DND-41 (cell line): ENCODE results near the gene PNPLA1.

Experiments
- ATAC-seq: fragments of 200-7000 bp; cut with Tn5 transposase; 3 replicates; pipeline ENCODE4 v1.9.1; 2021; ENCODE audit warnings: low read depth; ENCODE audit not compliant: insufficient read depth
- DNase-seq: peaks from one replicate; pipeline ENCODE4 v3.0.0-alpha.2; 2020
- H2AFZ ChIP-seq: 2 replicates; pipeline ENCODE4 v1.6.0; 2012; ENCODE audit warnings: low read depth, low read length
- H3K27ac ChIP-seq: 2 replicates; pipeline ENCODE4 v1.5.1; 2012; ENCODE audit warnings: low read length, inconsistent platforms
- H3K27me3 ChIP-seq: fragments of 200-600 bp; sonication (generic); 2 replicates; pipeline ENCODE4 v1.6.0; 2012; ENCODE audit warnings: low read length, mild to moderate bottlenecking, inconsistent platforms; ENCODE audit not compliant: insufficient read depth, poor library complexity
- H3K36me3 ChIP-seq: 2 replicates; pipeline ENCODE4 v1.5.1; 2012; ENCODE audit warnings: low read length, inconsistent platforms; ENCODE audit not compliant: insufficient read depth
- H3K4me1 ChIP-seq: 2 replicates; pipeline ENCODE4 v1.5.1; 2012; ENCODE audit warnings: mild to moderate bottlenecking, low read length; ENCODE audit not compliant: insufficient read depth
- H3K4me2 ChIP-seq: 2 replicates; pipeline ENCODE4 v1.6.0; 2012; ENCODE audit warnings: mild to moderate bottlenecking, moderate library complexity, low read length, inconsistent platforms; ENCODE audit not compliant: insufficient read depth
- H3K4me3 ChIP-seq, 2 experiments: fragments of 200-600 bp in 1 of 2; shearing (Covaris generic) in 1 of 2; 2 replicates each; pipeline ENCODE4 v1.5.1; 2012 to 2016; ENCODE audit warnings: inconsistent platforms in 2 of 2, low read length in 2 of 2, mild to moderate bottlenecking in 2 of 2, low read depth in 1 of 2, moderate library complexity in 1 of 2
- H3K79me2 ChIP-seq: 2 replicates; pipeline ENCODE4 v1.6.0; 2012; ENCODE audit warnings: low read length, inconsistent platforms; ENCODE audit not compliant: insufficient read depth
- H3K9ac ChIP-seq: 2 replicates; pipeline ENCODE4 v1.6.0; 2012; ENCODE audit warnings: low read depth, mild to moderate bottlenecking, inconsistent platforms, low read length, moderate library complexity
- H3K9me3 ChIP-seq: 2 replicates; pipeline ENCODE4 v1.5.1; 2012; ENCODE audit warnings: low read length, moderate library complexity, mild to moderate bottlenecking, inconsistent platforms; ENCODE audit not compliant: insufficient read depth, severe bottlenecking
- H4K20me1 ChIP-seq: 2 replicates; pipeline ENCODE4 v1.6.0; 2012; ENCODE audit warnings: low read length; ENCODE audit not compliant: insufficient read depth
- EZH2 ChIP-seq: IDR thresholded peaks from 3 replicates; pipeline ENCODE4 v1.6.1; 2012; ENCODE audit warnings: borderline replicate concordance, low read depth, mild to moderate bottlenecking, moderate library complexity, low read length, inconsistent platforms; ENCODE audit not compliant: severe bottlenecking
- TF ChIP-seq, protein P1 (sequence below): IDR thresholded peaks from 2 replicates; pipeline ENCODE4 v1.5.1; 2012; ENCODE audit warnings: borderline replicate concordance, low read length, moderate library complexity, mild to moderate bottlenecking; ENCODE audit not compliant: poor library complexity, severe bottlenecking; ENCODE audit errors: extremely low read depth

PNPLA1 gene

DNA sequence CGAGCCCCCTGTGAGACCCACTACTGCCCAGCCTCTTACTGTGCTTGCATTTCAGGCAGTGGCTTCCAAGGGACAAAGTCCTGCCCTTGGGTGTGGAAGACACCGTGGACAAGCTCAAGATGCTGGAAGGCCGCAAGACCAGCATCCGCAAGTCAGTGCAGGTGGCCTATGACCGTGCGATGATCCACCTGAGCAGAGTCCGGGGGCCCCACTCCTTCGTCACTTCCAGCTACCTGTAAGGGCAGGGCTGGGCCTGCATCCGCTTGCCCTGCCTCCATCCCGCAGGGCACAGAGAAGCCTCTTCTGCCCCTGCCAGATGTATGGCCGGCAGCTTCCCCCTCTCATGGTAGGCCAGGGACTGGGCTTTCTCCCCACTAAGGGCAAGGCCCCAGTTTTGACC lies 39.5 kb upstream of the PNPLA1 start:
- Histone ChIP-seq H3K36me3 (peaks cover 79% of the 10 kb centered on the region), H4K20me1 (peaks cover 7% of the 10 kb centered on the region; the same call in 1 of the 2 replicates)

DNA sequence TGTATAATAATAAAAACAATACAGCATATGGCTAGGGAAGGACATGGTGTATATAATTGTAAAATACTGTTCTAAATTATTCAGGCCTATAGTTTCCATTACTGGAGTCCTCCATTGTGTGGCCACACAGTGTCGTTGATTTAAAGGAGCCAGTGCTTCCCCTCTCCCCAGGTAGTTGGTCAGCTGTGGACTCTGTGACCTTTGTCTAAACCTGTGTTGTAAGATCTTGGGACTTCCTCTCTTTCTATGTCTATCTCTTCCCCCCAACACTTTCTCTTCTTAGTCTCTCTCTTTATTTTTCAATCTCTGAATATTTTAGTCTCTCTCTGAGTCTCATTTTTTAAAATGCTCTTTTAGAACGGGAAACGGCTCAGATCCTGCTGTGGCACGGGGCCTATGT lies 37.7 kb upstream of the PNPLA1 start:
- no peaks in the 10 kb centered on the region for H3K79me2 ChIP-seq
- no peaks in the 10 kb centered on the region for H3K27me3 ChIP-seq
- no peak overlapping the region for H3K4me2 ChIP-seq
- DNase-seq (no peak), ATAC-seq (no peak)
- no peak overlapping the region for H3K9ac ChIP-seq
- H3K4me3 ChIP-seq, result no peak overlapping the region
- H2AFZ ChIP-seq, result no peak overlapping the region
- peaks cover 63% of the 10 kb centered on the region for H3K36me3 ChIP-seq
- TF ChIP-seq, protein P1, sequence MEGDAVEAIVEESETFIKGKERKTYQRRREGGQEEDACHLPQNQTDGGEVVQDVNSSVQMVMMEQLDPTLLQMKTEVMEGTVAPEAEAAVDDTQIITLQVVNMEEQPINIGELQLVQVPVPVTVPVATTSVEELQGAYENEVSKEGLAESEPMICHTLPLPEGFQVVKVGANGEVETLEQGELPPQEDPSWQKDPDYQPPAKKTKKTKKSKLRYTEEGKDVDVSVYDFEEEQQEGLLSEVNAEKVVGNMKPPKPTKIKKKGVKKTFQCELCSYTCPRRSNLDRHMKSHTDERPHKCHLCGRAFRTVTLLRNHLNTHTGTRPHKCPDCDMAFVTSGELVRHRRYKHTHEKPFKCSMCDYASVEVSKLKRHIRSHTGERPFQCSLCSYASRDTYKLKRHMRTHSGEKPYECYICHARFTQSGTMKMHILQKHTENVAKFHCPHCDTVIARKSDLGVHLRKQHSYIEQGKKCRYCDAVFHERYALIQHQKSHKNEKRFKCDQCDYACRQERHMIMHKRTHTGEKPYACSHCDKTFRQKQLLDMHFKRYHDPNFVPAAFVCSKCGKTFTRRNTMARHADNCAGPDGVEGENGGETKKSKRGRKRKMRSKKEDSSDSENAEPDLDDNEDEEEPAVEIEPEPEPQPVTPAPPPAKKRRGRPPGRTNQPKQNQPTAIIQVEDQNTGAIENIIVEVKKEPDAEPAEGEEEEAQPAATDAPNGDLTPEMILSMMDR, result no peak
- no peak for TF ChIP-seq EZH2
- H3K9me3 ChIP-seq, result no peaks in the 10 kb centered on the region
- H4K20me1 ChIP-seq, result peaks cover 7% of the 10 kb centered on the region; the same call in 1 of the 2 replicates
- H3K4me1 ChIP-seq, result no peaks in the 10 kb centered on the region
- H3K27ac ChIP-seq, result no peak overlapping the region

More for the DNA sequence above, 39.5 kb upstream of the PNPLA1 start:
- no peaks in the 10 kb centered on the region for H3K27me3 ChIP-seq
- DNase-seq, result no peak
- no peaks in the 10 kb centered on the region for H3K4me1 ChIP-seq
- H3K4me2 ChIP-seq, result no peak overlapping the region
- no peak for TF ChIP-seq EZH2
- TF ChIP-seq, protein P1, result no peak
- H3K9ac ChIP-seq, result no peak overlapping the region
- no peaks in the 10 kb centered on the region for H3K9me3 ChIP-seq
- H3K4me3 ChIP-seq, result no peak overlapping the region
- H2AFZ ChIP-seq, result no peak overlapping the region
- ATAC-seq, result no peak
- no peak overlapping the region for H3K27ac ChIP-seq
- no peaks in the 10 kb centered on the region for H3K79me2 ChIP-seq

DNA sequence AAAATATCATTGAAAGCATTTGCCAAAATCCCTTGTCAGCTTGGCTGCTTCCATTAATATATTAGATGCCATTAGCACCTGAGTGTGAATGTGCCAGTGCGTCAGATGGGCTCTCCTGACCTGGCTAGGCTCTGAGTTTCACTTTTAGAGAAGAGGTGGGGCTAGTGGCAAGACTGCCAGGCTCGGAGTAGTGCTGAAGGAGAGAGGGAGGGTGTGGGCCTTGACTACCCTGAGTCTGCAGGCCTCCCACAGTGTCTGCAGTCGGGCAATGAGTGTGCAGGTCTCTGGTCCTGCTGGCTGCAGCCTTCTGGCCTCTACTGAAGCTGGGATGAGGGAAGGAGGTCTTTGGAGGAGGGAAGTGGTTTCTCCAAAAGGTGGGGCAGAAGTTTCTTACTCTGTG lies 34.6 kb upstream of the PNPLA1 start:
- Histone ChIP-seq H3K79me2 (no peaks in the 10 kb centered on the region), H3K27me3 (no peaks in the 10 kb centered on the region), H3K9ac (no peak overlapping the region), H2AFZ (no peak overlapping the region), H4K20me1 (peaks cover 4% of the 10 kb centered on the region; the same call in 1 of the 2 replicates), H3K4me1 (no peaks in the 10 kb centered on the region), H3K4me3 (no peak overlapping the region), H3K9me3 (no peaks in the 10 kb centered on the region), H3K4me2 (no peak overlapping the region), H3K36me3 (peaks cover 32% of the 10 kb centered on the region), H3K27ac (no peak overlapping the region)
- DNase-seq, result no peak
- TF ChIP-seq, protein P1, result no peak
- peak; percentile 71; the same call in 2 of the 3 replicates for ATAC-seq

DNA sequence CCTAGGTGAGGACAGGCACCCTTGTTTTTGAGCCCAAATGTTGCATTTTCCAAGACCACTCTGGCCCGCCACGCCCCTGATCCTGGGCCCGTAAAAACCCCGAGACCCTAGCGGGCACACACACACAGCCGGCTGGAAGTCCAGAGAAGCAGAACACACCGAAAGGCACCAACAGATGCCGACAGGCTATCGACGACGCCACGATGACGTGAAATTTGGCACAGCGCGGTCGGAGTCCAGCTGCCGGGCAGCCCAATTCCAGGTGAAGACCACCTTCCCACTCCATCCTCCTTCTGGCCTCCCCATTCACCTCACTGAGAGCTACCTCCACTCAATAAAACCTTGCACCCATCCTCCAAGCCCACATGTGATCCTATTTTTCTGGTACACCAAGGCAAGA lies 34.0 kb upstream of the PNPLA1 start:
- no peaks in the 10 kb centered on the region for H3K4me1 ChIP-seq
- H3K79me2 ChIP-seq, result no peaks in the 10 kb centered on the region
- no peaks in the 10 kb centered on the region for H3K27me3 ChIP-seq
- no peak for TF ChIP-seq EZH2
- TF ChIP-seq, protein P1, result no peak
- H3K4me3 ChIP-seq, result no peak overlapping the region
- no peak overlapping the region for H3K4me2 ChIP-seq
- peaks cover 27% of the 10 kb centered on the region for H3K36me3 ChIP-seq
- H3K9me3 ChIP-seq, result no peaks in the 10 kb centered on the region
- H3K9ac ChIP-seq, result no peak overlapping the region
- H2AFZ ChIP-seq, result no peak overlapping the region
- H4K20me1 ChIP-seq, result peaks cover 4% of the 10 kb centered on the region; the same call in 1 of the 2 replicates
- no peak for DNase-seq
- no peak overlapping the region for H3K27ac ChIP-seq
- ATAC-seq, result no peak
